Measurements from ENCODE around the gene KDM6B.

- peak; percentile 47; the same call in 1 of the 2 replicates for TF ChIP-seq CTCF (IDR thresholded peaks at IDR 0.05)
- TF ChIP-seq POLR2AphosphoS5 (IDR thresholded peaks at IDR 0.05; ENCODE audit: low read depth, low read length) = no peak
- no peak for TF ChIP-seq REST (IDR thresholded peaks at IDR 0.05; ENCODE audit: insufficient read depth in 1 of 2, low read depth in 2 of 2, low read length in 1 of 2)
Observed at GRCh38 chr17:7825206-7825990, 8.6 kb upstream of the KDM6B start.

Data from Panc1 (cell line).